Diencephalon (tissue), 1 donor: ENCODE data around the gene AFTPH. TPM values are rescaled to one million over a fixed set of nuclear protein-coding genes. Genes with fewer than 3 reads are reported as not detected.

Experiments
- small RNA-seq: library from RNA; depleted of rRNA; stranded (forward); fragments of <200 nt; gene quantifications from one replicate; pipeline ENCODE3, GENCODE V24; 2014
- total RNA-seq: library from RNA; depleted of rRNA; stranded (reverse); fragments of >200 nt; gene quantifications from one replicate; pipeline ENCODE4 v1.2.3, GENCODE V29; 2014

The AFTPH gene, protein sequence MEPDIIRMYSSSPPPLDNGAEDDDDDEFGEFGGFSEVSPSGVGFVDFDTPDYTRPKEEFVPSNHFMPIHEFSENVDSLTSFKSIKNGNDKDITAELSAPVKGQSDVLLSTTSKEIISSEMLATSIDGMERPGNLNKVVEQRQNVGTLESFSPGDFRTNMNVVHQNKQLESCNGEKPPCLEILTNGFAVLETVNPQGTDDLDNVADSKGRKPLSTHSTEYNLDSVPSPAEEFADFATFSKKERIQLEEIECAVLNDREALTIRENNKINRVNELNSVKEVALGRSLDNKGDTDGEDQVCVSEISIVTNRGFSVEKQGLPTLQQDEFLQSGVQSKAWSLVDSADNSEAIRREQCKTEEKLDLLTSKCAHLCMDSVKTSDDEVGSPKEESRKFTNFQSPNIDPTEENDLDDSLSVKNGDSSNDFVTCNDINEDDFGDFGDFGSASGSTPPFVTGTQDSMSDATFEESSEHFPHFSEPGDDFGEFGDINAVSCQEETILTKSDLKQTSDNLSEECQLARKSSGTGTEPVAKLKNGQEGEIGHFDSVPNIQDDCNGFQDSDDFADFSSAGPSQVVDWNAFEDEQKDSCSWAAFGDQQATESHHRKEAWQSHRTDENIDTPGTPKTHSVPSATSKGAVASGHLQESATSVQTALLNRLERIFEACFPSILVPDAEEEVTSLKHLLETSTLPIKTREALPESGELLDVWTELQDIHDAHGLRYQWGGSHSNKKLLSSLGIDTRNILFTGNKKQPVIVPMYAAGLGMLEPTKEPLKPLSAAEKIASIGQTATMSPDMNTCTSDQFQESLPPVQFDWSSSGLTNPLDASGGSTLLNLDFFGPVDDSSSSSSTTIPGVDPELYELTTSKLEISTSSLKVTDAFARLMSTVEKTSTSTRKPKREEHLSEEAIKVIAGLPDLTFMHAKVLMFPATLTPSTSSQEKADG
- total RNA-seq, result 88.1 TPM

DNA sequence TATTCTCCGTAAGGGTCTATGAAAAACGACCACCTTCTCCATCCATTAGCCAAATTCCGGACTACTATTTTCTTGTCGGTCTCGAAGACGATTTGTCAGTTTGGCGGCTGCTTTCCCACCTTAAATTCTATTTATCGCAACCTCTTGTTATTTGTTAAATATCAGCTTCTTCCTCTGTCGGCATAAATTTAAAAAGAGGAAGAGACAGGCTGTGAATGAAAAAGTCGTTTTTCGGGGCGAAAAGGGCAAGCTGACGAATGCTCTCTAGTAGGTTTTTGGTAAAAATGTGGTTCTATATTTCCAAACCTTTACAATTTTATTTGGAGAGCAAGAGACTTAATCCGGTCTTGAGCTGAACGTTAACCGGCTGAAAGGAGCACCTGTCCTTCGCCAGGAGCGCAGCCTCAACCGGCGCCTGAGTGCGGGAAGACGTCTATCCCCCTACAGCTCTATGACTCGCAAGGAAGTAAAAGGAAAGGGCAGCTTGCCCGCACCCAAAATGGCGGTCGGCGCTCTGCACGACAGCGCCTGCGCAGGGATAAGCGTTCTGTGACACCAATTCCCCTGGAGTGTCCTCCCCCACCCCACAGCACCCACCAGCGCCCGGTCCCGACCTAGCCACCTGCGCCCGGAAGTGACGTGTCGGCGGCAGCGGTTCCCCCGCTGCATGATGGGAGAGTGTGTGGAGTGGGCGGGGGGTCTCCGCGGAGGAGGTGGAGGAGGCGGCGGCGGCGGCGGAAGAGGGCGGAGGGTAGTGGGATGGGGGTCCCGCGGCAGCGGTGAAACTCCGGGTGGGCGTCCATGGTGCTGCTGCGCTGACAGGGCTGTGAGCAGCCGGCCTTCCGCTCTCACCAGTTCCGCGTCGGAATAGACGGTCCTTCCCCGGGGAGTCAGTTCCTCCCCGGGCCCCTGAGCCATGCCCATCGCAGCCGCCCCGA lies at the start of gene AFTPH:
Gene AFTPH (plus strand): TSS at position 663 of the 938 bp plus-strand sequence. CDS start 27,147 bp downstream, outside the sequence.

Small RNAs within 50 kb of the gene (small RNA-seq; reads per million reads assigned to genes)
- gene RNU6-100P, result not detected

Other genes starting within 250 kb of the AFTPH start
- 48.9 TPM for gene LGALSL, start 70.2 kb upstream of the AFTPH start, total RNA-seq
- gene SERTAD2, start 129.6 kb downstream of the AFTPH start, total RNA-seq, result 4.2 TPM